Measurements from ENCODE around the gene IL37. TPM values are rescaled to one million over a fixed set of nuclear protein-coding genes. Genes with fewer than 3 reads are reported as not detected.
"Not testable (repeated sequence)": the region's sequence is repeated elsewhere in the genome, so short reads cannot be mapped to it uniquely, and the experiment has no call there.

Gene IL37
- polyA plus RNA-seq, 2 of the 4 experiments (the other 2 are of a cell fraction): not detected

DNA sequence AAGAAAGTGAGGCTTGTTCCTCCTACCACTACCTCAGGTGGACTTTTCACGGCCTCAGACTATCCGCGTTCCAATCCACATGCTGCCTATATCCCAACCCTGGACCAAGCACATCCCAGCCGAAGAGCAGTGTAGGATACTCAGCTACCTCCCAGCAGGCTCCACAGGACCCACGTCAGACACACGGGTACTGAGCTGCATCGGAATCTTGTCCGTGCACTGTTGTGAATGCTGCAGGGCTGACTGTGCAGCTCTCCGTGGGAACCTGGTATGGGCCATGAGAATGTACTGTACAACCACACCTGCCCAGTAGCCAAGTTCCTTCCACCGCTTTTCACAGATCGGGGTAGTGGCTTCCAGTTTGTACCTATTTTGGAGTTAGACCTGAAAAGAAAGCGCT, 22.3 kb downstream of the IL37 start:
- ChIA-PET POLR2A (no interaction called here), CTCF (interaction anchor here (8.2 kb wide), 1 partner anchor 8 kb away, joined by 40 read pairs; no protein-coding TSS in a partner anchor)
- no peak overlapping the region for H3K4me3 ChIP-seq
- no peak overlapping the region for H3K27ac ChIP-seq
- 87% methylated on average over 12 of the region's 12 CpGs for WGBS (ENCODE audit: missing lambda C conversion rate)
- no peak for FAIRE-seq
- no peaks in the 10 kb centered on the region for H3K4me1 ChIP-seq
- H3K9me3 ChIP-seq: no peaks in the 10 kb centered on the region
- no peak overlapping the region for H3K4me2 ChIP-seq
- no peak for DNase-seq (ENCODE audit: low read depth in 1 of 2, low spot score in 1 of 2)
- ATAC-seq: peak in 1 of 2 experiments; percentile 13; a peak in 1 of 6 replicates
- TF ChIP-seq KDM1A (IDR thresholded peaks at IDR 0.05; ENCODE audit: low read depth) (no peak), TP53 (CRISPR knock-in tag; IDR thresholded peaks at IDR 0.05) (no peak)

GRCh38 chr2:112934117-112934516, 23.2 kb downstream of the IL37 start:
- H3K4me1 ChIP-seq; POLR2A ChIA-PET; H3K9me3 ChIP-seq; H3K4me3 ChIP-seq; FAIRE-seq; DNase-seq (ENCODE audit: low read depth in 1 of 2, low spot score in 1 of 2); H3K27ac ChIP-seq; ATAC-seq; H3K4me2 ChIP-seq: not testable (repeated sequence)
- CTCF ChIA-PET: interaction anchor here (8.2 kb wide), 1 partner anchor 8 kb away, joined by 40 read pairs; no protein-coding TSS in a partner anchor
- 59% methylated on average over 2 of the region's 2 CpGs for WGBS (ENCODE audit: missing lambda C conversion rate)

DNA sequence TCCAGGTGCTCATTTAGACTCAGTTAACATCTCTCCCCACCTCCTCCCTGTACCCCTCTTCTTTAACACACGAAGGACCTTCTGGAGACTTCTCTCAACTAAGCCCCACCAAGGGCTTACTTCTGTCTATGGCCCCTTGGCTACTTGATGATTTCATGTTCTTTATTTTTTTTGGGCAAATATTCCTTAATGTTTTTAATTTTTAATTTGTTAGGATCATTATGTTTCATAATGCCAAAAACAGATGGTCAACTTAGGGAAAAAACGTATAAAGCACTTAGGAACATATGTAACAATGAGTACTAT, 25.9 kb downstream of the IL37 start:
- DNase-seq (ENCODE audit: low read depth in 1 of 2, low spot score in 1 of 2): no peak
- no peak overlapping the region for H3K4me2 ChIP-seq
- CTCF ChIA-PET: no interaction called here
- H3K27ac ChIP-seq: no peak overlapping the region
- no peaks in the 10 kb centered on the region for H3K4me1 ChIP-seq
- WGBS (ENCODE audit: missing lambda C conversion rate): 50% methylated on average over 2 of the region's 2 CpGs
- TF ChIP-seq CHD4 (IDR thresholded peaks at IDR 0.05; ENCODE audit: borderline replicate concordance): no peak
- TF ChIP-seq MAFK (IDR thresholded peaks at IDR 0.05; ENCODE audit: partially characterized antibody): no peak
- TF ChIP-seq CBX2 (IDR thresholded peaks at IDR 0.05; ENCODE audit: borderline replicate concordance, low read depth): no peak
- POLR2A ChIA-PET: no interaction called here
- no peak for FAIRE-seq
- H3K9me3 ChIP-seq: no peaks in the 10 kb centered on the region
- no peak for ATAC-seq
- no peak overlapping the region for H3K4me3 ChIP-seq

- no peaks in the 10 kb centered on the region for H3K4me1 ChIP-seq
- ATAC-seq (no peak), FAIRE-seq (no peak), DNase-seq (ENCODE audit: low read depth in 1 of 2, low spot score in 1 of 2) (no peak)
- ChIA-PET POLR2A (no interaction called here), CTCF (interaction anchor here (0.9 to 4.9 kb wide), 3 partner anchors 8 to 189 kb away, joined by 3 to 25 read pairs (median 9); no protein-coding TSS in a partner anchor)
- no peak overlapping the region for H3K27ac ChIP-seq
- 64% methylated on average over 5 of the region's 5 CpGs for WGBS (ENCODE audit: missing lambda C conversion rate)
- no peak overlapping the region for H3K4me3 ChIP-seq
- H3K9me3 ChIP-seq: no peaks in the 10 kb centered on the region
- TF ChIP-seq JUN (IDR thresholded peaks at IDR 0.05): no peak
- TF ChIP-seq, protein P1, sequence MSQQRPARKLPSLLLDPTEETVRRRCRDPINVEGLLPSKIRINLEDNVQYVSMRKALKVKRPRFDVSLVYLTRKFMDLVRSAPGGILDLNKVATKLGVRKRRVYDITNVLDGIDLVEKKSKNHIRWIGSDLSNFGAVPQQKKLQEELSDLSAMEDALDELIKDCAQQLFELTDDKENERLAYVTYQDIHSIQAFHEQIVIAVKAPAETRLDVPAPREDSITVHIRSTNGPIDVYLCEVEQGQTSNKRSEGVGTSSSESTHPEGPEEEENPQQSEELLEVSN (IDR thresholded peaks at IDR 0.05; ENCODE audit: borderline replicate concordance, low read depth): no peak
- no peak for TF ChIP-seq MAFK (IDR thresholded peaks at IDR 0.05; ENCODE audit: partially characterized antibody)
- no peak for TF ChIP-seq RARB (CRISPR knock-in tag; IDR thresholded peaks at IDR 0.05)
- no peak for TF ChIP-seq SMC3 (IDR thresholded peaks at IDR 0.05)
- no peak for TF ChIP-seq CBX8 (IDR thresholded peaks at IDR 0.05)
- TF ChIP-seq HOXA7 (CRISPR knock-in tag; IDR thresholded peaks at IDR 0.05): no peak
- TF ChIP-seq, protein P2, sequence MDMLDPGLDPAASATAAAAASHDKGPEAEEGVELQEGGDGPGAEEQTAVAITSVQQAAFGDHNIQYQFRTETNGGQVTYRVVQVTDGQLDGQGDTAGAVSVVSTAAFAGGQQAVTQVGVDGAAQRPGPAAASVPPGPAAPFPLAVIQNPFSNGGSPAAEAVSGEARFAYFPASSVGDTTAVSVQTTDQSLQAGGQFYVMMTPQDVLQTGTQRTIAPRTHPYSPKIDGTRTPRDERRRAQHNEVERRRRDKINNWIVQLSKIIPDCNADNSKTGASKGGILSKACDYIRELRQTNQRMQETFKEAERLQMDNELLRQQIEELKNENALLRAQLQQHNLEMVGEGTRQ (IDR thresholded peaks at IDR 0.05): no peak
- no peak overlapping the region for H3K4me2 ChIP-seq
Observed at GRCh38 chr2:112938904-112939303, 27.9 kb downstream of the IL37 start.

- no peak overlapping the region for H3K4me2 ChIP-seq
- no peak for FAIRE-seq
- 71% methylated on average over 5 of the region's 5 CpGs for WGBS (ENCODE audit: missing lambda C conversion rate)
- no peak overlapping the region for H3K27ac ChIP-seq
- peaks cover 3% of the 10 kb centered on the region; the same call in 1 of the 3 replicates for H3K9me3 ChIP-seq
- no peak overlapping the region for H3K4me3 ChIP-seq
- DNase-seq (ENCODE audit: low read depth in 1 of 2, low spot score in 1 of 2): no peak
- POLR2A ChIA-PET: no interaction called here
- H3K4me1 ChIP-seq: no peaks in the 10 kb centered on the region
- TF ChIP-seq, protein P3, sequence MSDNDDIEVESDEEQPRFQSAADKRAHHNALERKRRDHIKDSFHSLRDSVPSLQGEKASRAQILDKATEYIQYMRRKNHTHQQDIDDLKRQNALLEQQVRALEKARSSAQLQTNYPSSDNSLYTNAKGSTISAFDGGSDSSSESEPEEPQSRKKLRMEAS (IDR thresholded peaks at IDR 0.05): no peak
- no peak for TF ChIP-seq PBX3 (IDR thresholded peaks at IDR 0.05)
- TF ChIP-seq HMGXB4 (CRISPR knock-in tag; IDR thresholded peaks at IDR 0.05; ENCODE audit: borderline replicate concordance): no peak
- TF ChIP-seq BHLHE40 (IDR thresholded peaks at IDR 0.05; ENCODE audit: low read depth, low read length): no peak
- TF ChIP-seq SMC3 (IDR thresholded peaks at IDR 0.05): no peak
- no peak for ATAC-seq
- CTCF ChIA-PET: interaction anchor here (2.2 to 4.9 kb wide), 3 partner anchors 15 to 53 kb away, joined by 8 to 25 read pairs (median 23); no protein-coding TSS in a partner anchor
Observed at GRCh38 chr2:112939425-112939824, 28.5 kb downstream of the IL37 start.
